HEK293T (cell line): ENCODE data around the gene TRIM7.

Experiments used
- CTCF ChIA-PET: fragments of 350-600 bp; formaldehyde crosslinking; extraction: SDS; loops from one replicate; lab custom pipeline; 2021; ENCODE audit warnings: antibody characterized with exemption, inconsistent platforms; lab: Yijun Ruan, JAX
- POLR2A ChIA-PET: fragments of 350-600 bp; formaldehyde crosslinking; extraction: SDS; loops from one replicate; lab custom pipeline; 2020; ENCODE audit warnings: antibody characterized with exemption, inconsistent platforms; lab: Yijun Ruan, JAX
- DNase-seq: peaks from one replicate; pipeline ENCODE4 v3.0.0; 2012; ENCODE audit warnings: mixed read lengths; ENCODE audit errors: extremely low spot score
- ARNT ChIP-seq: fragments of 450-650 bp; IDR thresholded peaks from 2 replicates; pipeline ENCODE4 v1.6.1; 2017; ENCODE audit warnings: mild to moderate bottlenecking
- BHLHE40 ChIP-seq: fragments of 450-650 bp; IDR thresholded peaks from 2 replicates; pipeline ENCODE4 v1.6.1; 2016; ENCODE audit warnings: mild to moderate bottlenecking, moderate library complexity, borderline replicate concordance
- CTBP1 ChIP-seq: fragments of 450-650 bp; IDR thresholded peaks from 2 replicates; pipeline ENCODE4 v1.6.1; 2016; ENCODE audit warnings: borderline replicate concordance
- ELF4 ChIP-seq: fragments of 450-650 bp; IDR thresholded peaks from 2 replicates; pipeline ENCODE4 v1.6.1; 2017; ENCODE audit warnings: antibody characterized with exemption
- FOXA1 ChIP-seq: fragments of 450-650 bp; IDR thresholded peaks from 2 replicates; pipeline ENCODE4 v1.6.1; 2016; ENCODE audit warnings: mild to moderate bottlenecking
- FOXK2 ChIP-seq: fragments of 450-650 bp; IDR thresholded peaks from 2 replicates; pipeline ENCODE4 v1.6.1; 2016; ENCODE audit warnings: mild to moderate bottlenecking
- FOXM1 ChIP-seq: fragments of 450-650 bp; IDR thresholded peaks from 2 replicates; pipeline ENCODE4 v1.6.1; 2017; ENCODE audit warnings: mild to moderate bottlenecking, borderline replicate concordance
- HDGF ChIP-seq: fragments of 450-650 bp; IDR thresholded peaks from 2 replicates; pipeline ENCODE4 v1.6.1; 2017; ENCODE audit warnings: antibody characterized with exemption, borderline replicate concordance
- L3MBTL2 ChIP-seq: fragments of 450-650 bp; conservative IDR thresholded peaks from 2 replicates; pipeline ENCODE4 v1.6.1; 2016; ENCODE audit warnings: mild to moderate bottlenecking
- LEF1 ChIP-seq: fragments of 450-650 bp; IDR thresholded peaks from 2 replicates; pipeline ENCODE4 v1.6.1; 2017; ENCODE audit warnings: mild to moderate bottlenecking, borderline replicate concordance
- NFRKB ChIP-seq: fragments of 450-650 bp; IDR thresholded peaks from 2 replicates; pipeline ENCODE4 v1.6.1; 2016; ENCODE audit warnings: mild to moderate bottlenecking, moderate library complexity
- SP1 ChIP-seq: fragments of 450-650 bp; IDR thresholded peaks from 2 replicates; pipeline ENCODE4 v1.6.1; 2017
- SUZ12 ChIP-seq: fragments of 450-650 bp; IDR thresholded peaks from 2 replicates; pipeline ENCODE4 v1.6.1; 2016; ENCODE audit warnings: mild to moderate bottlenecking
- TARDBP ChIP-seq: fragments of 450-650 bp; IDR thresholded peaks from 2 replicates; pipeline ENCODE4 v1.6.1; 2016
- ZNF384 ChIP-seq: fragments of 450-650 bp; IDR thresholded peaks from 2 replicates; pipeline ENCODE4 v1.6.1; 2016
- TF ChIP-seq, protein P1 (sequence below): fragments of 450-650 bp; IDR thresholded peaks from 2 replicates; pipeline ENCODE4 v1.6.1; 2016

The TRIM7 gene

DNA sequence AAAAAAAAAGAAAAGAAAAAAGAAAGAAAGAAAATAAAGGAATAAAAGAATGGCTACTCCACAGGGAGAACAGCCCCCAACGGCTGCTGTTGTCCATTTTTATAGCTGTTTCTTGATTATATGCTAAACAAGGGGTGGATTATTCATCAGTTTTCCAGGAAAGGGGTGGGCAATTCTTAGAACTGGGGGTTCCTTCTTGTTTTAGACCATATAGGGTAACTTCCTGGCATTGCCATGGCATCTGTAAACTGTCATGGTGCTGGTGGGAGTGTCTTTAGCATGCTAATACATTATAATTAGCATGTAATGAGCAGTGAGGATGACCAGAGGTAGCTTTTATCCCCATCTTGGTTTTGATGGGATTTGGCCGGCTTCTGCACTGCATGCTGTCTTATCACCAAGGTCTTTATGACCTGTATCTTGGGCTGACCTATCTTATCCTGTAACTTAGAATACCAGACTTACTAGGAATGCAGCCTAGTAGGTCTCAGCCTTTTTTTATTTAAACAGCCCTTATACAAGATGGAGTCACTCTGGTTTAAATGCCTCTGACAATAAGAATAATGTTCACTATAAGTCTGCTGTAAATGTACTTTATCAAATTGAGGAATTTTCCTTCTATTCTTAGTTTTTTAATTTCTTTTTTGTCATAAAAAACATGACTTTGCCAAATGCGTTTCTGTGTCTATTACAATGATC lies 28.6 kb downstream of the TRIM7 start:
- no peak for TF ChIP-seq SUZ12
- no peak for TF ChIP-seq FOXA1
- no peak for TF ChIP-seq LEF1
- TF ChIP-seq FOXM1, result no peak
- TF ChIP-seq CTBP1, result no peak
- TF ChIP-seq, protein P1, sequence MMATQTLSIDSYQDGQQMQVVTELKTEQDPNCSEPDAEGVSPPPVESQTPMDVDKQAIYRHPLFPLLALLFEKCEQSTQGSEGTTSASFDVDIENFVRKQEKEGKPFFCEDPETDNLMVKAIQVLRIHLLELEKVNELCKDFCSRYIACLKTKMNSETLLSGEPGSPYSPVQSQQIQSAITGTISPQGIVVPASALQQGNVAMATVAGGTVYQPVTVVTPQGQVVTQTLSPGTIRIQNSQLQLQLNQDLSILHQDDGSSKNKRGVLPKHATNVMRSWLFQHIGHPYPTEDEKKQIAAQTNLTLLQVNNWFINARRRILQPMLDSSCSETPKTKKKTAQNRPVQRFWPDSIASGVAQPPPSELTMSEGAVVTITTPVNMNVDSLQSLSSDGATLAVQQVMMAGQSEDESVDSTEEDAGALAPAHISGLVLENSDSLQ, result no peak
- no peak for TF ChIP-seq NFRKB
- no peak for TF ChIP-seq TARDBP
- TF ChIP-seq ELF4, result no peak
- TF ChIP-seq FOXK2, result no peak
- no peak for TF ChIP-seq L3MBTL2
- no peak for TF ChIP-seq ZNF384
- no peak for TF ChIP-seq ARNT
- TF ChIP-seq SP1, result no peak
- no peak for TF ChIP-seq HDGF
- no peak for TF ChIP-seq BHLHE40
- DNase-seq, result no peak
- ChIA-PET POLR2A (interaction anchor here (1.8 kb wide), 1 partner anchor 68 kb away, joined by 4 read pairs; no protein-coding TSS in a partner anchor), CTCF (interaction anchor here (1.0 kb wide), 1 partner anchor 9 kb away, joined by 3 read pairs; no protein-coding TSS in a partner anchor)

DNA sequence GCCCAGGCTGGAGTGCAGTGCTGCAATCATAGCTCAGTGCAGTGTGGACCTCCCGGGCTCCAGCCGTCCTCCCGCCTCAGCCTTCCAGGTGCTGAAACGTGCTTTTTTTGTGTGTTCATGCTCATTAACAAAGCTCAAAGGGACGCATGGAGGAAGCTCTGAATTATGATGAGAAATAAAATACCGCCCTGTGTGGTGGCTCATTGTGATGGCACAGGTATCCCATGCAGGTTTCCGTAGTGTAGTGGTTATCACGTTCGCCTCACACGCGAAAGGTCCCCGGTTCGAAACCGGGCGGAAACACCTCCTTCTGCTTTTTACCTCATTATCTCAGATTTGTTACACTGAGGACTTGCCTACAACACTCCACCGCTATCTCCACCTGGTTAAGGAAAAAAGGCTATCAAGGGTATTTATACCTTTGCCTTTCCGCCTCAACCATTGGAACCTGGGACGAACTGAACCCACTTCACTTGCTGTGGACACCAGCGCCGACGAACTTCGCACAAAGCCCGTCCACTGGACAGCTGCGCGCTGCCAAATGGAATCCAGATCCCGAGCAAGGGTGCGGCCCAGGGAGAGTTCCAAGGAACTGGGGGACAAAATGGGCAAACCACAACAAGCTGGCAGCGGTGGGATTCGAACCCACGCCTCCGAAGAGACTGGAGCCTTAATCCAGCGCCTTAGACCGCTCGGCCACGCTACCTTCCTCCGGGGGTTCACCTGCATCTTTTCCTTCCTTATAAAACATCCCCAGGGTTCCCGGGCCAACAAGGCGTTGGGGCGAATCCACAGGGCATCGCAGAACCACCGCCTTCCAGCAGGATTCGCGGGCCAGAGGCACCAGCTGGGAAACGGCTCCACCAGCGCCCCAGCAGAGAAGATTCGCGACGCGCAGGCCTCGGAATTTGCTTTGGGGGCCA lies 31.3 kb downstream of the TRIM7 start:
- TF ChIP-seq ZNF384, result 0 out of 2 replicates have a peak, but pooled peaks have one; percentile 11
- TF ChIP-seq, protein P1, result peak; percentile 33; the same call in 1 of the 2 replicates
- TF ChIP-seq ELF4, result no peak
- TF ChIP-seq BHLHE40, result no peak
- TF ChIP-seq LEF1, result no peak
- no peak for TF ChIP-seq SP1
- no peak for TF ChIP-seq FOXA1
- no peak; the same call in 1 of the 2 replicates for TF ChIP-seq FOXK2
- TF ChIP-seq ARNT, result peak; percentile 27; the same call in 1 of the 2 replicates
- peak; percentile 64; the same call in 1 of the 2 replicates for TF ChIP-seq TARDBP
- TF ChIP-seq CTBP1, result peak; percentile 92
- peak; percentile 70 for TF ChIP-seq L3MBTL2
- TF ChIP-seq SUZ12, result no peak
- 0 out of 2 replicates have a peak, but pooled peaks have one; percentile 30 for TF ChIP-seq FOXM1
- TF ChIP-seq HDGF, result no peak
- no peak for TF ChIP-seq NFRKB
- DNase-seq, result peak; percentile 62
- ChIA-PET CTCF (interaction anchor here (0.9 to 4.2 kb wide), 7 partner anchors 10 to 554 kb away, joined by 3 to 26 read pairs (median 6); partner anchors contain the start of gene TRIM7), POLR2A (interaction anchor here (0.6 to 2.3 kb wide), 14 partner anchors 10 to 372 kb away, joined by 3 to 14 read pairs (median 4); partner anchors contain the start of genes RACK1, TRIM52 and TRIM7)

DNA sequence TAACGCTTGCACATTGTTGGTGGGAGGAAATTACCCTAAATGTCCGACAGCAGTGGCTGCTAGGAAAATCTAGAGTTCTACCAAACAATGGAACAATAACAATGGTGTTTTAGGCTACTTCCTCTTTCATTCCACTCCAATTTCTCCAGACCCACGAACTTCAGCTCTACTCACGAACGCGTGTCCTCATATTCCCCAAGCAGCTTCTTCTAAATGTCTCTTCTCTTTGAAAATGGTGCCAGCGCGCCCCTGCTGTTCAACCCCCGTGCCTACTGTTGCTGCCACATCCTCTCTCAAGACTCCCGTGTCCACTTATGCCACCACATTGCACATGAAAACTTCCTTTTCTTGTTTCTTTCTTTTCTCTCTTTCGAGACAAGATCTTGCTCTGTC lies 32.0 kb downstream of the TRIM7 start:
- ChIA-PET CTCF (interaction anchor here (0.6 to 4.2 kb wide), 9 partner anchors 10 to 554 kb away, joined by 3 to 26 read pairs (median 6); partner anchors contain the start of gene TRIM7), POLR2A (interaction anchor here (0.6 to 2.3 kb wide), 15 partner anchors 11 to 371 kb away, joined by 3 to 14 read pairs (median 4); partner anchors contain the start of genes RACK1, TRIM52 and TRIM7)
- TF ChIP-seq FOXM1, result no peak
- no peak for DNase-seq

DNA sequence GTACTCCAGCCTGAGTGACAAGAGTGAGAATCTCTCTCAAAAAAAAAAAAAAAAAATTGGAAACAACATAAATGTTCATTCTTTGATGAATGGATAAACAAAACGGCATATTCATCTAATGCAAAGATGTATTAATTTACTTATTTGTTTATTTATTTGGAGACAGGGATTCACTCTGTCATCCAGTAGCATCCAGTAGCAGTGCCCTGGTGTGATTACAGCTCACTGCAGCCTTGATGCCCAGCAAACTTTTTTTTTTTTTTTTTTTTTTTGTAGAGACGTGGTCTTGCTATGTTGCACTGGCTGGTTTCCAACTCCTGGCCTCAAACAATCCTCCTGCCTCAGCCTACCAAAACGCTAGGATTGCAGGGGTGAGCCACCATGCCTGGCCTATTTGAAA lies 33.2 kb downstream of the TRIM7 start:
- ChIA-PET CTCF (interaction anchor here (0.6 to 4.2 kb wide), 4 partner anchors 12 to 132 kb away, joined by 3 to 26 read pairs (median 6); partner anchors contain the start of gene BTNL9), POLR2A (interaction anchor here (1.6 kb wide), 1 partner anchor 20 kb away, joined by 5 read pairs; no protein-coding TSS in a partner anchor)
- DNase-seq, result no peak
- no peak for TF ChIP-seq FOXM1
- peak; percentile 74 for TF ChIP-seq ZNF384

DNA sequence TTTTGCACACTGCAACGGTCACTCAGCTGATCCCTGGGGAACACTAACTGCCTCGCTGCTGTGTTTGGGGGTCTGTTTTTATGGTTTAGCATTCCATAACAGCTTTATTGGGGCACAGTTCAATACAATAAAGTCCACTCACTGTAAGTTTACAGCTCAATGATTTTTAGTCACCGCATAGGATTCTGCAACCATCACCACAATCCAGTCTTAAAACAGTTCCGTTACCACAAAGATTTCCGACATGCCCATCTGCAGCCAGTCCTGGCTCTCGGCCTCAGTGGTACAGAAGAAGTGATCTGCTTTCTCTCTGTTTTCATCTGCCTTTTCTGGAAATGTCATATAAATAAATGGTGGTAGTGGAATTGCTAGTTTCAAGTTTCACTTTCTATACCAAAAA lies 34.0 kb downstream of the TRIM7 start:
- TF ChIP-seq CTBP1 (no peak), ZNF384 (no peak)
- CTCF ChIA-PET, result no interaction called here
- no peak for DNase-seq
- POLR2A ChIA-PET, result interaction anchor here (0.9 to 1.6 kb wide), 5 partner anchors 13 to 34 kb away, joined by 3 to 6 read pairs (median 4); partner anchors contain the start of gene TRIM7

DNA sequence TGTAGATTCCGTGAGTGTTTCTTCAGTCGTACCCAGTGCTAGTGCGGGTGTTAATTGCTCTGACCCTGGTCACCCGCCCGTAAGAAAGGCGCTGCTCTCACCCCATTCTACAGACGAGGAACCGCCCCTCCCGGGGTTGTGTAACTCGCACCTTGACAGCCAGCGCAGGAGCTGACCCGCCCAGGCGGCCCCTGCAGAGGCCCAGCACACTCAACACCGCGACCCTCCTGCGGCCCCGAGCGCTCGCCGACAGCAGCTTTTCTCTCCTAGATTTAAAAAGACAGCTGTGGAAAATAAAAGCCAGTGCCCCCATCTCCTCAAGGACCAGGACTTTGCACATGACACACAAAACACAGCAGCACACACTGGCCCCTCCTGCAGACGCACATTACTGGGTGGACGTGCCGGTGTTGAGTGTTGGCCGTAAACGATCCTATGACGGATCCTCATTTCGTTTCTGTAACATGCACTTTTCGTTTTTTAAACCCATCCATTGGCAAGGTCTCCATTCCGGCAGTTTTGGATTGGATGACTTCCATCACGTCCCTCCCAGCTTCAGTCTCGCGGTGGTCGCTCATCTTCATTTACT lies 34.7 kb downstream of the TRIM7 start:
- ChIA-PET CTCF (interaction anchor here (0.9 kb wide), 1 partner anchor 15 kb away, joined by 3 read pairs; no protein-coding TSS in a partner anchor), POLR2A (interaction anchor here (0.7 to 1.6 kb wide), 6 partner anchors 14 to 75 kb away, joined by 3 to 6 read pairs (median 4); partner anchors contain the start of gene TRIM7)
- no peak for TF ChIP-seq FOXK2
- no peak for TF ChIP-seq BHLHE40
- TF ChIP-seq FOXM1, result no peak
- TF ChIP-seq HDGF, result no peak
- no peak for TF ChIP-seq FOXA1
- TF ChIP-seq NFRKB, result no peak
- TF ChIP-seq ZNF384, result no peak
- TF ChIP-seq L3MBTL2, result no peak
- TF ChIP-seq TARDBP, result no peak
- no peak for TF ChIP-seq ARNT
- TF ChIP-seq ELF4, result no peak
- TF ChIP-seq, protein P1, result no peak
- TF ChIP-seq SUZ12, result no peak
- TF ChIP-seq CTBP1, result no peak
- TF ChIP-seq SP1, result no peak
- DNase-seq, result no peak
